Brain microvascular endothelial cell (primary cell): ENCODE data around the gene MTERF2.

Source experiments
- DNase-seq: peaks from one replicate; pipeline ENCODE4 v3.0.0-alpha.2; 2020
- H3K27ac ChIP-seq: fragments of 250-450 bp; sonication (Bioruptor Pico); 2 replicates; pipeline ENCODE4 v1.5.1; 2020; ENCODE audit warnings: mild to moderate bottlenecking, moderate library complexity
- H3K27me3 ChIP-seq: fragments of 250-450 bp; sonication (Bioruptor Pico); replicated peaks from 2 replicates; pipeline ENCODE4 v1.5.1; 2020; ENCODE audit warnings: mild to moderate bottlenecking
- H3K36me3 ChIP-seq: fragments of 250-450 bp; sonication (Bioruptor Pico); replicated peaks from 2 replicates; pipeline ENCODE4 v1.5.1; 2020; ENCODE audit warnings: mild to moderate bottlenecking
- H3K4me3 ChIP-seq: 2 replicates; pipeline ENCODE4 v1.5.1; 2011; ENCODE audit warnings: low read depth, mild to moderate bottlenecking, control low read depth, low read length, moderate library complexity
- in situ Hi-C: cut with HindIII; loops from 2 replicates; pipeline ENCODE4 v1.10.0; 2017; ENCODE audit warnings: low sequenced_read_pairs, low pct_ligation_motif_present
- TF ChIP-seq, protein P1 (sequence below): IDR thresholded peaks from 2 replicates; pipeline ENCODE4 v1.5.1; 2011; ENCODE audit warnings: low read depth, mild to moderate bottlenecking, moderate library complexity, low read length, control low read depth, inconsistent platforms; ENCODE audit errors: missing control alignments

The MTERF2 gene

DNA sequence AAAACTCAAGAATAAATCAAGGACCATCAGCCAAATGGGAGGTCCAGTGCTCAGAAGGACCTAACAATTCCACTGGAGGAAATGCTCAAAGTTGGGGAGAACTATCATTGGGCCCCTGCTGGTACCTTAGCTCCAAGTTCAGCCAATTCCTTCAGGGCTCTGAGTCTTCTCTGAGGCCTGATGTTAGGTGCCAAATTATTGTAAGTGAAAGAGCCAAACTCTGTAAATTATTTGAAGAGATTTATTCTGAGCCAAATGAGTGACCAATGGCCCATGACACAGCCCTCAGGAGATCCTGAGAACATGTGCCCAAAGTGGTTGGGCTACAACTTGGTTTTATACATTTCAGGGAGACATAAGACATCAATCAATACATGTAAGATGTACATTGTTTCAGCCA lies 39.5 kb downstream of the MTERF2 start:
- no peak overlapping the region for H3K4me3 ChIP-seq
- no peaks in the 10 kb centered on the region for H3K27me3 ChIP-seq
- in situ Hi-C loops: no loop called here

DNA sequence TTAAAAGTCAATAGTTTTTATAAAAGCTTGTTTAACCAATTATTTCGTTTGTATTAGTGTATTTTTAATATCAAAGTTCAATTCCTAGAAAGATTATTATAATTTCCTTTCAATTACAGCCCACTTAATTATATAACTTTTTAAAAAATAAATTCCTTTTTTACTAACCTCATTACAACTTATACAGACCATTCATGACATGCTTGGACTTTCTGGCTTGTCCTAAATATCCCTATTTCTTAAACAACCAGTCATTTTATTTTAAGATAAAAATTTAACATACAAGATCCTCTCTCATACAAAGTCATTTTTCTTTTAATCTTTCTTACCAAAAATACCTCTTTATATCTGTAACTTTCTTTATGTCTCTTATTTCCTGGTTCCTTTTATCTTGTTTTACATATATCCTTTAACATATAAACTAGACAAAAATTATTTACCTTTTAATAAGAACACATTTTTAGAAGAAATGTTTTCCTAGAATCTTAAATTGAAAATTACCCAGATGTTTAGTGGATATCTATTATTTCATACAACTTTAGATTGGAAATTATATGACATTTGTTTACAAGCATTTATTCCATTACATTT lies 41.6 kb downstream of the MTERF2 start:
- in situ Hi-C loops: no loop called here
- Histone ChIP-seq H3K4me3 (no peak overlapping the region), H3K27ac (no peak overlapping the region), H3K27me3 (no peaks in the 10 kb centered on the region), H3K36me3 (no peaks in the 10 kb centered on the region)
- DNase-seq: no peak
- TF ChIP-seq, protein P1, sequence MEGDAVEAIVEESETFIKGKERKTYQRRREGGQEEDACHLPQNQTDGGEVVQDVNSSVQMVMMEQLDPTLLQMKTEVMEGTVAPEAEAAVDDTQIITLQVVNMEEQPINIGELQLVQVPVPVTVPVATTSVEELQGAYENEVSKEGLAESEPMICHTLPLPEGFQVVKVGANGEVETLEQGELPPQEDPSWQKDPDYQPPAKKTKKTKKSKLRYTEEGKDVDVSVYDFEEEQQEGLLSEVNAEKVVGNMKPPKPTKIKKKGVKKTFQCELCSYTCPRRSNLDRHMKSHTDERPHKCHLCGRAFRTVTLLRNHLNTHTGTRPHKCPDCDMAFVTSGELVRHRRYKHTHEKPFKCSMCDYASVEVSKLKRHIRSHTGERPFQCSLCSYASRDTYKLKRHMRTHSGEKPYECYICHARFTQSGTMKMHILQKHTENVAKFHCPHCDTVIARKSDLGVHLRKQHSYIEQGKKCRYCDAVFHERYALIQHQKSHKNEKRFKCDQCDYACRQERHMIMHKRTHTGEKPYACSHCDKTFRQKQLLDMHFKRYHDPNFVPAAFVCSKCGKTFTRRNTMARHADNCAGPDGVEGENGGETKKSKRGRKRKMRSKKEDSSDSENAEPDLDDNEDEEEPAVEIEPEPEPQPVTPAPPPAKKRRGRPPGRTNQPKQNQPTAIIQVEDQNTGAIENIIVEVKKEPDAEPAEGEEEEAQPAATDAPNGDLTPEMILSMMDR: no peak

More for the DNA sequence above, 39.5 kb downstream of the MTERF2 start:
- no peak for DNase-seq
- TF ChIP-seq, protein P1: no peak
- Histone ChIP-seq H3K36me3 (no peaks in the 10 kb centered on the region), H3K27ac (no peak overlapping the region)

DNA sequence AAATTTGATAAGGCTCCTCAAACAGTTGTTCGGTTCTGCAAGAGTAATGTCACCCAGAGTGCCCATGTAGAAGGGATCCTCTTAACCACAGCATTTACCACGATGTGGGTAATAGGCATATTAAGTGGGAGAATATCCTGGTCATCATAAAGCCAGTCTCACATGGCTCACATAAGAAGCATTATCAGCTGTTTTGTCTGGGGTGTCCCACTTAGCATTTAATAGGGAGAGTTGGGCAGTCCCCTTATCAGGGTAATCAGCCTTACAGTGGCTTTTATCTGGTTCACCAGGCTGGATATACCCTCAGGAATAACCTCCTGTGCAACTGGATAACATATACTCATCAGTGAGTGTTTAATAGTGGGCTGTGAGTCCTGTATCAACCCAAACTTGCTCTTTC lies 44.2 kb downstream of the MTERF2 start:
- Histone ChIP-seq H3K4me3 (no peak overlapping the region), H3K27ac (no peak overlapping the region), H3K27me3 (no peaks in the 10 kb centered on the region), H3K36me3 (no peaks in the 10 kb centered on the region)
- no peak for DNase-seq
- in situ Hi-C loops: no loop called here
- TF ChIP-seq, protein P1: no peak

DNA sequence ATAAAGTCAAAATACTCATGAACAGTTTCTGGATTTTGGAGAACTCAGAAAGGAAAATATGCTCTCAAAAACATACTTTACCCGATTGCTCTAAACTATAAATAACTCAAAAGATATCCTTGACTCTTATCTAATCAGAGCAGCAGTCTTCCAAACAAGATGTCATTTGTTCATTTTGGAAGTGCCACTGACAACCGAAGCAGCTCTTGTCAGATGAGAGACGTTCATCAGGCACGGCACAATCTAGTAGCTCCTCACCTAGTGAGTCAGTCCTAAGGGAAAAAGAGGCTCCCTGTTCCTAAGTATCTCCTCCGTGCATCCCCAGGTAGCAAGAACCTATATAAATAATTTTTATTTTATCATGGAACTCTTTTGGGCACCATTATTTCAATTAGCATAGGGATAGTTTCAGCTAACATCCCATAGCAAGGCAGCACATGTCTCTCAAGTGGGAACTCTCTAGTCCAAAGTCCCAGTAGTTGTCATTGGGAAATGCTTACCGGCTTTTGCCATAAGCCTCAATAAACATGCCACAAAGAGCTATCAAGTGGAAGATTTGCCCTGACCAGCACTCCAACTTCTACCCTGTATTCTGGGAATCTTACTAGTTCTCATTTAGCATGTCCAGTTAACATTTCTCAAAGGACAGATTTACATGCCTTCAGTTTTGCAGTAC lies 45.3 kb downstream of the MTERF2 start:
- TF ChIP-seq, protein P1: no peak
- Histone ChIP-seq H3K36me3 (no peaks in the 10 kb centered on the region), H3K27me3 (no peaks in the 10 kb centered on the region), H3K27ac (no peak overlapping the region), H3K4me3 (no peak overlapping the region)
- no peak for DNase-seq
- in situ Hi-C loops: no loop called here

DNA sequence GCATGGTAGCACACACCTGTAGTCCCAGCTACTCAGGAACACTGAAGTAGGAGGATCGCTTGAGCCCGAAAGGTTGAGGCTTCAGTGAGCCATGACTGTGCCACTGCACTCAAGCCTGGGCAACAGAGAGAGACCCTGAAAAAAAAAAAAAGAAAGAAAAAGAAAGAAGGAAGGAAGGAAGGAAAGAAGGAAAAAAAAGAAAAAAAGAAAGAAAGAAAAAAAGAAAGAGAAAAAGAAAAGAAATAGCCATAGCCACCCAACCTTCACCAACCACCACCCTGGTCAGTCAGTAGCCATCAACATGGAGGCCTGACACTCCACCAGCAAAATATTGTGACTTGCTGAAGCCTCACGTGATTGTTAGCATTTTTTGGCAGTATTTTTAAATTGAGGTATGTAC lies 52.7 kb downstream of the MTERF2 start:
- no peak for DNase-seq
- Histone ChIP-seq H3K27ac (no peak overlapping the region), H3K36me3 (no peaks in the 10 kb centered on the region), H3K4me3 (no peak overlapping the region), H3K27me3 (no peaks in the 10 kb centered on the region)
- in situ Hi-C loops: no loop called here
- TF ChIP-seq, protein P1: no peak
